Ovary (tissue), 9 donors: ENCODE results near the gene STAT5B. TPM values are rescaled to one million over a fixed set of nuclear protein-coding genes. Genes with fewer than 3 reads are reported as not detected.
A peak's percentile ranks its signal among the peaks of the same experiment; 100 is the strongest.

Experiments used
- DNase-seq, 5 donors: peaks; one replicate each; pipeline ENCODE4 v3.0.0-alpha.2; 2019 to 2020
- H3K27ac ChIP-seq, 2 donors: fragments of 200-600 bp; one replicate each; pipeline versions ENCODE4 v1.5.1 to v1.8.0; 2019 to 2022
- H3K27me3 ChIP-seq: fragments of 200-600 bp; one replicate; pipeline ENCODE4 v1.8.0; 2022
- H3K36me3 ChIP-seq: fragments of 200-600 bp; sonication (generic); one replicate; pipeline ENCODE4 v1.5.1; 2019
- H3K4me1 ChIP-seq: one replicate; pipeline ENCODE4 v1.8.1; 2013; ENCODE audit warnings: mild to moderate bottlenecking, moderate library complexity; ENCODE audit not compliant: insufficient read depth
- H3K4me3 ChIP-seq: fragments of 200-600 bp; sonication (generic); one replicate; pipeline ENCODE4 v1.5.1; 2017
- H3K9me3 ChIP-seq, 2 donors: fragments of 200-600 bp in 1 of 2; sonication (generic) in 1 of 2; one replicate each; pipeline versions ENCODE4 v1.5.1 to v1.8.1; 2013 to 2019; ENCODE audit warnings: mild to moderate bottlenecking in 1 of 2, moderate library complexity in 1 of 2
- EP300 ChIP-seq: sonication (generic); formaldehyde crosslinking; IDR thresholded peaks from one replicate; pipeline ENCODE4 v1.6.1; 2017; ENCODE audit warnings: antibody characterized with exemption
- POLR2A ChIP-seq: fragments of 450-650 bp; IDR thresholded peaks from one replicate; pipeline ENCODE4 v1.6.1; 2017; ENCODE audit warnings: antibody characterized with exemption, mild to moderate bottlenecking, moderate library complexity
- WGBS, 3 donors: extraction: QIAGEN DNeasy Blood & Tissue Kit in 1 of 3; methylation state at CpG; one replicate each; pipeline versions ENCODE4 v1.1.5 to v1.1.7; 2013 to 2017; 5-methylcytosine and 5-hydroxymethylcytosine counted together
- intact Hi-C, 4 donors: fragments of 100-400 bp; cut with DNase I; formaldehyde crosslinking; loops; one replicate each; pipeline versions ENCODE4 v1.11.0 to v1.15.1; 2022 to 2023
- polyA plus RNA-seq, 2 donors: library from polyadenylated mRNA; stranded (reverse); fragments of 200-250 nt in 1 of 2; fragments of 350-450 nt in 1 of 2; fragmentation: Illumina TruSeq in 1 of 2; extraction: RNeasy Lipid Tissue Mini Kit (QIAGEN cat#74804) in 1 of 2; gene quantifications; one replicate each; pipeline ENCODE4 v1.2.3, GENCODE V29; 2013 to 2014
- total RNA-seq, 7 donors: library from RNA; depleted of rRNA in 2 of 7; stranded (reverse); fragments of >200 nt in 2 of 7; fragmentation: NEBNext Ultra II Directional in 3 of 7; extraction: Animal tissue kit (Norgen Biotek cat#: 25700) in 3 of 7; gene quantifications; one replicate each; pipeline versions ENCODE4 v1.1.0 to v1.2.4, GENCODE V29; 2016 to 2023
- TF ChIP-seq, protein P1 (sequence below), 3 donors: fragments of 450-650 bp in 2 of 3; fragments of 200-600 bp in 1 of 3; IDR thresholded peaks; one replicate each; pipeline versions ENCODE4 v1.5.1 to v1.8.0; 2016 to 2022; ENCODE audit warnings: antibody characterized with exemption in 3 of 3, mild to moderate bottlenecking in 1 of 3
- donor health status: DM: no; HTN: no; CAD: no; lungs with moderate emphysema.
- donor health status: DM: no; HTN: no; CAD: no.
- donor health status: Bipolar disorder and iron deficiency.
- donor health status: DM: yes; HTN: yes; CAD: no.
- donor health status: DM: no; HTN: no; CAD: no.
- donor health status: DM: yes; HTN: yes; CAD: no.

The STAT5B gene
- total and polyA plus RNA-seq, 9 donors, result 66.1 to 176 (median 108) TPM

DNA sequence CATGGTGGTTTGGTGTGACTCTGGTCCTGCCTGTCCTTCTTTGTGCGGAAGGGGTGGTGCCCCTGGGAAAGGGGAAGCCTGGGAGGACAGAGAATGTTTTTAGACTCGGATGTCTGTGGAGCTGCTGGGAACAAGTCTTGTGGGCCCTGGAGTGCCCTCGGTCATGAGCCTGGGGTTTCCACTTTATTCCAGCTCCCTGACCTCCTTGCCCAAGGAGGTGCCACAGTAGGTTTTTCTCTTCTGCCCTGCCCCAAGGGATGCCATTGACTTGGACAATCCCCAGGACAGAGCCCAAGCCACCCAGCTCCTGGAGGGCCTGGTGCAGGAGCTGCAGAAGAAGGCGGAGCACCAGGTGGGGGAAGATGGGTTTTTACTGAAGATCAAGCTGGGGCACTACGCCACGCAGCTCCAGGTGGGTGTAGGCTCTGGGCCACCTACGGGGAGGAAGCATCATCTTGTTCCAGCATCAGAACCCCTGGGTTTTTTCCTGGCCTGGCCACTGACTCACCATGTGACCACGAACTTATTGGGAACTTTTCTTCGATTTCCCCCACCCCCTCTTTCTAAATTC is 13.5 kb upstream of the STAT5B start:
- Histone ChIP-seq H3K27me3 (no peaks in the 10 kb centered on the region), H3K4me1 (peaks cover 14% of the 10 kb centered on the region), H3K4me3 (no peak overlapping the region), H3K27ac (peak overlapping the region; percentile 63 to 87), H3K36me3 (no peaks in the 10 kb centered on the region), H3K9me3 (no peaks in the 10 kb centered on the region)
- DNase-seq, result peak in 4 of 5 donors; percentile 12 to 40 (median 30)
- TF ChIP-seq, protein P1, sequence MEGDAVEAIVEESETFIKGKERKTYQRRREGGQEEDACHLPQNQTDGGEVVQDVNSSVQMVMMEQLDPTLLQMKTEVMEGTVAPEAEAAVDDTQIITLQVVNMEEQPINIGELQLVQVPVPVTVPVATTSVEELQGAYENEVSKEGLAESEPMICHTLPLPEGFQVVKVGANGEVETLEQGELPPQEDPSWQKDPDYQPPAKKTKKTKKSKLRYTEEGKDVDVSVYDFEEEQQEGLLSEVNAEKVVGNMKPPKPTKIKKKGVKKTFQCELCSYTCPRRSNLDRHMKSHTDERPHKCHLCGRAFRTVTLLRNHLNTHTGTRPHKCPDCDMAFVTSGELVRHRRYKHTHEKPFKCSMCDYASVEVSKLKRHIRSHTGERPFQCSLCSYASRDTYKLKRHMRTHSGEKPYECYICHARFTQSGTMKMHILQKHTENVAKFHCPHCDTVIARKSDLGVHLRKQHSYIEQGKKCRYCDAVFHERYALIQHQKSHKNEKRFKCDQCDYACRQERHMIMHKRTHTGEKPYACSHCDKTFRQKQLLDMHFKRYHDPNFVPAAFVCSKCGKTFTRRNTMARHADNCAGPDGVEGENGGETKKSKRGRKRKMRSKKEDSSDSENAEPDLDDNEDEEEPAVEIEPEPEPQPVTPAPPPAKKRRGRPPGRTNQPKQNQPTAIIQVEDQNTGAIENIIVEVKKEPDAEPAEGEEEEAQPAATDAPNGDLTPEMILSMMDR (IDR thresholded peaks at IDR 0.05), result no peak
- no peak for TF ChIP-seq POLR2A
- no peak for TF ChIP-seq EP300
- intact Hi-C loops, result loop anchor here in 1 of 4 donors (5.0 kb wide), 1 partner anchor 1348 kb away; no protein-coding TSS in a partner anchor
- WGBS, 3 donors, result 85 to 91% (median 89%) methylated on average over 9 of the region's 9 CpGs

- H3K27me3 ChIP-seq, result no peaks in the 10 kb centered on the region
- H3K9me3 ChIP-seq, result no peaks in the 10 kb centered on the region
- intact Hi-C loops, result loop anchor here in 1 of 4 donors (5.0 kb wide), 1 partner anchor 1348 kb away; no protein-coding TSS in a partner anchor
- H3K4me3 ChIP-seq, result peak overlapping the region; percentile 70
- WGBS, 3 donors, result 33 to 53% (median 42%) methylated on average over 38 to 44 of the region's 44 CpGs
- H3K4me1 ChIP-seq, result peaks cover 14% of the 10 kb centered on the region
- DNase-seq, result peak; percentile 53 to 70 (median 64)
- H3K27ac ChIP-seq, result peak overlapping the region; percentile 63 to 87
- TF ChIP-seq EP300 (no peak), POLR2A (no peak)
- TF ChIP-seq, protein P1 (IDR thresholded peaks at IDR 0.05), result no peak
- no peaks in the 10 kb centered on the region for H3K36me3 ChIP-seq
Observed at GRCh38 chr17:42288803-42289610, 12.8 kb upstream of the STAT5B start.

GRCh38 chr17:42287977-42288802 is 12.0 kb upstream of the STAT5B start, which contains the start of gene STAT5A:
TSS of gene STAT5A (plus strand) at chr17:42288498. CDS start at chr17:42289412, 914 bp downstream.
- TF ChIP-seq EP300 (no peak), POLR2A (peak; percentile 77)
- TF ChIP-seq, protein P1 (IDR thresholded peaks at IDR 0.05), result no peak
- Histone ChIP-seq H3K4me1 (peaks cover 14% of the 10 kb centered on the region), H3K9me3 (no peaks in the 10 kb centered on the region), H3K27me3 (no peaks in the 10 kb centered on the region), H3K27ac (peak within 1 kb of the TSS; percentile 70 to 87), H3K36me3 (no peaks in the 10 kb centered on the region), H3K4me3 (peak within 1 kb of the TSS; percentile 70)
- DNase-seq, result peak; percentile 89 to 92 (median 90)
- 2 to 4% (median 4%) methylated on average over 52 to 88 of the region's 88 CpGs for WGBS, 3 donors
- intact Hi-C loops, result loop anchor here in 1 of 4 donors (5.0 kb wide), 1 partner anchor 1349 kb away; no protein-coding TSS in a partner anchor
